RWPE1 (cell line): Measurements from ENCODE around the gene NF2.

Experiments used
- CTCF ChIA-PET: fragments of 350-600 bp; sonication (Branson Sonifier 250); formaldehyde crosslinking; extraction: SDS; loops from one replicate; lab custom pipeline; 2021; lab: Yijun Ruan, JAX
- POLR2A ChIA-PET: fragments of 400-600 bp; formaldehyde crosslinking; extraction: SDS; loops from one replicate; lab custom pipeline; 2020; ENCODE audit warnings: antibody characterized with exemption; ENCODE audit not compliant: low non-redundant PET; lab: Yijun Ruan, JAX
- DNase-seq: peaks from one replicate; pipeline ENCODE4 v3.0.0; 2012; ENCODE audit warnings: low spot score
- H3K27ac ChIP-seq: fragments of 450-650 bp; 2 replicates; pipeline ENCODE4 v1.5.1; 2017
- CTCF ChIP-seq: fragments of 450-650 bp; conservative IDR thresholded peaks from 2 replicates; pipeline ENCODE4 v1.5.1; 2017; ENCODE audit warnings: low read depth, mild to moderate bottlenecking

Gene NF2

GRCh38 chr22:29747832-29748231 is 144.4 kb downstream of the NF2 start:
- H3K27ac ChIP-seq: peak overlapping the region; percentile 93
- ChIA-PET POLR2A (no interaction called here), CTCF (interaction anchor here (0.5 kb wide), 1 partner anchor 12 kb away, joined by 6 read pairs; no protein-coding TSS in a partner anchor)
- no peak for TF ChIP-seq CTCF
- no peak for DNase-seq
